GM15510 (cell line): ENCODE data around the gene NUP210.

Experiments used
- POLR2A ChIP-seq: IDR thresholded peaks from 3 replicates; pipeline ENCODE4 v1.6.1; 2011; ENCODE audit warnings: borderline replicate concordance; ENCODE audit not compliant: insufficient read length; ENCODE audit errors: extremely low read depth

Gene NUP210

DNA sequence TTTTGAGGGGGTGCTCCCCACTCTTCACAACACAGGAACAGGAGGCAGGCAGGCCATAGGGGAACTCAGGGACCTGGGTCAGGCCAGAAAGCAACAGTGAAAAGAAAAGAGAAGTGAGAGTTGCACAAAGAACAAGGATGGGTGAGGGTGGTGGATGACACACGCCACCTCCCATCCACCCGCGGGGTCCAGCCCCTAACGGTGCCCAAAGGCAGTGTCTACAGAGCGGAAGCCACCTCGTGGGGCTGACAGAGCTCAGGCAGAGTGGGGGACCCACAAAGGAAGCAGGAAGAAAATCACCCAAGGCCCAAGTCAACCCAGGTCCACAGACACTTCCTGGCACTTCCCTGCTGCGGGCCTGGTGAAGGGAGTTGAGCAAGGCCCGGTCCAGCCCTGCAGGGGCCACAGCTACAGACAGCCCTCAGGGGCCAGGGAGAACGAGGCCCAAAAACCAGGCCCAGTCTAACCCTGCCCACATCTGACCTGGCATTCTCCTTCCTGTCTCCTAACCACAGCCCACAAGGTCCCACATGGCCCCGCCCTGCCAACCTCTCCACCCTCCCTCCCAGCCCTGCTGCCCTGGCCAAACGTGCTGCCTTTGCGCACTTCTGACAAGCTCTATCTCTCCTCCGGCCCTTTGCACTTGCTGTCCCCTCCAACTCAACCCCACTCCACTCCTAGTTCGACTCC is 5.9 kb downstream of the NUP210 start:
- peak; percentile 28 for TF ChIP-seq POLR2A

DNA sequence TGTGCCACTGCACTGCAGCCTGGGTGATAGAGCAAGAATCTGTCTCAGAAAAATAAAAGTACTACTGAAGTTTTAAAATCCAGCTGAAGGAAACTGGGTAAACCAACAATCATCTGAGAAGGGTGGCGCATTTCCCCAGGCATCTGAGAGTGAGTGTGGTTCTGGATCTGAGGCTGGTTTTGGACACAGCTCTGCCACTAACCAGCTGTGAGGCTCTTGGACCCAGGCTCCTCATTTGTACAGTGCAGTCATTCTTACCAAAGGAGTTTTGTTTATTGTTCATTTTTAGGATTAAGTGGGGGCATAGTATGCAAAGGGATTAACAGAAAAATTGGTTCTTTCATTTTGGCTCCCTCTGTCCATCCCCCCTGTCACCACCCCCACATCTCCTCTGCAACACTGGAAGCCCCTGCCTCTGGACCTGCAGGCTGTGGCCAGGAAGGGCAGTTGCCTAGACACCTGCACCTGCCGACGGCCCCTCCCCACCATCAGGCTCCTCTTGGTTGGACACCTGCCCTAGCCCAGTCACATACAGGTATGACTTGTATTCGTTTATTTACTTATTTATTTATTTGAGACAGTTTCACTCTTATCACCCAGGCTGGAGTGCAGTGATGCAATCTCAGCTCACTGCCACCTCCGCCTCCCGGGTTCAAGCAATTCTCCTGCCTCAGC is 8.8 kb downstream of the NUP210 start:
- TF ChIP-seq POLR2A, result no peak

DNA sequence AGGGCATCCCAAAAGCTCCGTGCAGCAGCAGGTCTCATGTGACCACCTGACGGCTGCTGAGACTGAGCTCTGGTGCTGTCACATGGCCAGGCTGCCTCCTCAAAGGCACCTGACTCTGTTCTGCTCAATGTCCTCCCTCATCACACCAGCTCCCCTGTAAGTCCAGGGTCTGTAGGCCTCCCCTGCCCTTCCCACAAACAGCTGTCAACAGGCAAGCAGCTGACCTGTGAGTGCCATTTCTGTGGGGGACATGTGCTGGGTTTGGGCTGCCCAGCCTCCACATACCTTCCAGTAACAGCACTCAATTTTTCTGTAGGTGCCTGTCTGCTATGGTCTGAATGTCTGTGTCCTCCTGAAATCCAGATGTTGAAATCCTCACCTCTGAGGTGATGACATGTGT is 11.2 kb downstream of the NUP210 start:
- no peak for TF ChIP-seq POLR2A

DNA sequence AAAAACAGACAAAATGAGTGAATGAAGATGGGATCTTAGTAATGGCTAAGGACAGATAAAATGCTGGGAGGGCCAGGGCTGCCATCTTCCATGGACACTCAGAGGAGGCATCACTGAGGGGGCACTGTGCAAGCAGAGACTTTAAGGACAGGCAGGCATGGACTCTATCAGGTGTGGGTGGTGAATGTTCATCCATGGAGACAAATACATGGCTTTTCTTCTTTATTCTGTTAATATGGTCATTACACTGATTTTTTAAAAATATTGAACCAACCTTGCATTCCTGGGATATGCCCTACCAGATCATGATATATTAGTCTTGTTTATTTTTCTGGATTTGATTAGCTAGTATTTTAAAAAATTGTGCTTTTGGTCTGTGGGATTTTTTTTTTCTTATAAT is 12.2 kb downstream of the NUP210 start:
- no peak for TF ChIP-seq POLR2A

DNA sequence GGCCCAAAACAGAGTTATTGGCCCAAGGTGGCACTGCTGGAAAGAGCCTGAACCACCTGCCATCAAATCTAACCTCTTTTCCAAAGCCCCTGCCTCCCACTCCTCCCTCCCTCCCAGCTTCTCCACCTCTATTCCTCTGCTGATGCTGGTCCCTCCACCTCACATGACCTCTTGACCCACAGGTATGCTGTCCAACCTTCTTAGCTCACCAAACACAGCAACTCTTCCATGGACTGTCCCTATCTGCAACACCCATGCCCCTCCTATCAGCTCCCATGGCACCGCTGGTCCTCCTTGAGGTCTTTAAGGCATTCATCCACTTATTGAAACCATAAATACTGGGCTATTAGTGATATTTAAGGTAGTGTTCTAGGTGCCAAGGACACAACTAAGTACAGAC is 12.6 kb downstream of the NUP210 start:
- no peak for TF ChIP-seq POLR2A

DNA sequence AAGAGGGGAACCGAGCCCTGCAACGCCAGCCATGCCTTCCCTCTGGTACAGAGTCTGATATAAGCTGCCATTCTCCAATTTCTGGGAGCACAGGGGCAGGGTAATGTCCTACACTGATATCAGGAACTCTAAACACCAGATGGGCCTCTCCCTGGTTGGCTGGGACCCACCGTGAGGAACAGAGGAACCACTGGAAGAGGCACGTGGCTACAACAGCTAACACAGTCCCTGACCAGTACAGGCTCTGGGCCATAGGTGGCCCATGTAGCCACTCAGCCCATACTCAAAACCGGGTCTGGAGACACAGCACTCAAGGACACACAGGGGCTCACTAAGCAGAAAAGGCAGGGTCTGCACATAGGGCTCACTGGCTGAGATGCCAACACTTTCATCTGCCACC is 13.9 kb downstream of the NUP210 start:
- TF ChIP-seq POLR2A, result no peak

DNA sequence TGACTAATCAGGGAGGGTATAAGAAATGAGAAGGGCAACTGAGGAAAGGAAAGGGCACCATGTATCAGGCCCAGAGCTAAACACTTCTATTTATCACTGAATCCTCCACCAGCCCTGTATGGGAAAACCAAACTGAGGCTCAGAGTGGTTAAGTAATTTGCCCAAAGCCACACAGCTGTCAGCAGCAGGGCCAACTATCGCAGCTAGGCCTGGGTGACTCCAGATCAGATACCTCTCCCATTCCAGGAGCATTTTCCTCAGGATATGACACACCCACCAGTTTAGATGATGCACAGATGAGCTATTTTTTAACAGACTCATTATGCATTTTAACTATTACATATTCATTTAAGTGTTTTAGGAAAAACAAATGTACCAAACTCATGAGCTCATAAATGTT is 14.5 kb downstream of the NUP210 start:
- TF ChIP-seq POLR2A, result no peak

DNA sequence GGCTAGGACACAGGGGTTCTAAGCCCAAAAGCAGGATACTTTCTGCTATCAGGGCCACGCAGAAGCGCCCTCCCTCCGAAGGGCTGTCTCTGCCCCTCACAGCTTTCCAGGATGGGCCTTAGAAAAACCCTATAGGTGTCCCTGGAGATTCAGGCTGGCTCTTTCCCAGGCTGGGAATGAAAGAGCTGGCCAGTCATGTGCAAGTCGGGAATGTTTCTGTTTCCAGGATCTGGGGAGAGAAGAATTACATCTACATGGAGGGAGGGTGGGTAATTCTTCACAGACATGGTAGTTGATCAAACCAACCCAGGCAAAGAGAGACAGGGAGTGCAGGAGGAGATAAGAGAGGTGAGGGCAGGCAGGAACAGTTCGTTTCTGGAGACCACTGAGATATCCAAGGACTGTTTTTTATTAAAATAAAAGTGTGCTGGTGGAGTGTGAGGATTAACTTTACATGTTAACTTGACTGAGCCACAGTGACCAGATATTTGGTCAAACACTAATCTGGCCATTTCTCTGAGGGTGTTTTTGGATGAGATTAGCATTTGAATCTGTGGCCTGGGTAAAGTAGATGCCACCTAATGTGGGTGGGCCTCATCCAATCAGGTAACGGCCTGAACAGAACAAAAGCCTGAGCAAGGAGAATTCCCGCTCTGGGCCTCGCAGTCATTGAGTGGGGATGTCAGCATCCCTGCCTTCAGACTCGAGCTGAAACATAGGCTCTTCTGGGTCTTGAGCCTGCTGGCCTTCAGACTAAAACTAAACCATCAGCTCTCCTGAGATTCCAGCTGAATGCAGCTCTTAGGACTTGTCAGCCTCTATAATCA is 15.3 kb downstream of the NUP210 start:
- no peak for TF ChIP-seq POLR2A

DNA sequence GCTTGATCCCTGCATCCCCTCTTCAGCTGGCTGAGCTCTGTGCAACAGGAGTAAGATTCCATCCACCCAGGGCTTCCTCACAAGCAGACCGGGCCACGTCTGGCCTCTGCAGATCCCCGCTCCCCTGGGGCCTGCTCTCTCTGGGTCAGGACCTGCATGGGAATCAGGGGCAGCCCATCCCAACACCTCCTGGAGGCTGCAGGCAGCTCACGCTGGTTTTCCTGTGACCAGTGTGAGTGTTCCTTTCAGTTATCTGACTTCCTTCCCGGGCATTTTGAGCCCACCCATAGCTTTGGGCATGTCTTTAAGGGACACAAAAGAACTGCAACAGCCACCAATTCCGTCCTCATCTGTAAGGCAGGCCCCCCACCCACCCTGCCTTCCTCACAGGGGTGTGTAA is 16.3 kb downstream of the NUP210 start:
- TF ChIP-seq POLR2A, result no peak

DNA sequence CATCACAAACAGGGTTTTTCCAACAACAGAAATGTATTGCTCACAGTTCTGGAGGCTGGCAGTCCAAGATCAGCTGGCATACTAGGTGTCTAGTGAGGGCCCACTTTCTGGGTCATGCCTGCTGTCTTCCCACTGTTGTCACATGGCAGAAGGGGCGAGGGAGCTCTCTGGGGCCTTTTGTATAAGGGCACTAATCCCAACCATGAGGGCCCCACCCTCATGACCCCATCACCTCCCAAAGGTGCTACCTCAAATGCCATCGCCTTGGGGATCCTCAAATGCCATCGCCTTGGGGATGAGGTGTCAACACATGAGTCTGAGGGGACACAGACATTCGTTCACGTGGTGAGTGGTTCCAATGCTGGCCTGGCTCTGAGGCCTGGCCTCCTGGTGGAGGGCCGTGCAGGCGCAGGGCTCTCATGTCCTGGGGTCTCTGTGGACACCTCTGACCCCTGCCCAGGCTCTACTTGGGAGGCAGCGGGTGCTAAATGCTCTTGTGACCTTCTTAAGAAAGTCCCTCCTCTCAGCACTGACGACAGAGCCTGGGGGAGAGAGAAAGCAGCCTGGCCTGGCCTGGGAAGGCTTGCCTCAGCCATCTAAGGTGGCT is 16.8 kb downstream of the NUP210 start:
- TF ChIP-seq POLR2A, result no peak

DNA sequence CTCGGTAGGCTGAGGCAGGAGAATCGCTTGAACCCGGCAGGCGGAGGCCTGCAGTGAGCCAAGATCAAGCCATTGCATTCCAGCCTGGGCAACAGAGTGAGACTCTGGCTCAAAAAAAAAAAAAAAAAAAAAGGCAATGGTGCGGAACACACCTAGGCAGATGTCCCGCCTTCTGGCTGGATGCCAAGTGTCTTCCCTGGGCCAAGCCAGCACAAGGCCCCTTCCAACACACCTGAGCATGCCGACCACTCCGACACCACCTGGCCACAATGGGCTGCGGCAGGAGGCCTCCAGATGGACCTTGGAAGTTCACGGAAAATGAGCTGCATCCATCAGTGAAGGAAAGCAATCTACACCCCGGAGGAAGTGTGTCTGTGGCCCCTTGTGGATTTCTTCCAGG is 19.0 kb downstream of the NUP210 start:
- TF ChIP-seq POLR2A, result no peak

DNA sequence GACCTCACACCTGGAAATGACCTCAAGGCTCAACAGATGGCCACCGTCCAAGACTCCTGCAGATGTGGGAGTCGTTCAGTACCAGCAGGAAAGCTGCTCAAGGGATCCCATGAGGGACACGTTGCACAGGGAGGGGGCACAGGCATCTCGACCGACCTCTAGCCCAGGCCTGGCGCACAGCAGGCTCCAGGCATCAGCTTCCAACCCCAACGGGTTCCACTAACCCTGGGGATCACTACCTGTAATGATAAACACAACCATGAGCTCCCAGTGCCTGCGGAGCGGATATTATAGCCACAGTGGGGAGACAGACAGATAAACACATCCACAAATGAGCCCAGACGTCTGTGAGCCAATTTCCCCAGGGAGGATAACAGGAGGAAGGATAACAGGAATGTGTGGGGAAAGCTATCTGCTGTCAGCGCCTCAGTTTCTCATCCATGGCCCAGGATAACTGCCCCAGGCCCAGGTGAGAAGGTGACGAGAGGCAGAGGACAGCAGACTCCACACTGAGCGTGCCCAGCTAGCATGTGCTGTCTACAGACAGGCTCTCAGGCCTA is 19.9 kb downstream of the NUP210 start:
- TF ChIP-seq POLR2A, result no peak

DNA sequence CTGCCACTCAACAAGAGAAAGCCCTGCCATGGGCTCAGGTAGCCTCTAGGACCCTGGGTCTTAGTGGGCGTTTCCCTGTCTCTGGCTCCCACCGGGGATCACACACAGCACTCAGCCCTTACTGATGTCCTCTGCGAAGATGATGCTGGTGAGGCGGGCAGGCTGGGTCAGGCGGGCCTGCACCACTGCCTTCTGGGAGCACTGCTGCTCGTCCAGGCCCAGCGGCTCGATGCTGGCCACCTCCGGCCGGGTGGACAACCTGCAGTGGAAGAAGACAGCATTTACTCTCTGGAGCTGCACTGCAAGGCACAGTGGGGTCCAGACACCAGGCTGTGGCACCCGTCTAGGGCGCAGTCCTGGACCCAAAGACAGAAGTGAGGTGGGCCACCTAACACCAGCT is 20.5 kb downstream of the NUP210 start:
- TF ChIP-seq POLR2A, result no peak

DNA sequence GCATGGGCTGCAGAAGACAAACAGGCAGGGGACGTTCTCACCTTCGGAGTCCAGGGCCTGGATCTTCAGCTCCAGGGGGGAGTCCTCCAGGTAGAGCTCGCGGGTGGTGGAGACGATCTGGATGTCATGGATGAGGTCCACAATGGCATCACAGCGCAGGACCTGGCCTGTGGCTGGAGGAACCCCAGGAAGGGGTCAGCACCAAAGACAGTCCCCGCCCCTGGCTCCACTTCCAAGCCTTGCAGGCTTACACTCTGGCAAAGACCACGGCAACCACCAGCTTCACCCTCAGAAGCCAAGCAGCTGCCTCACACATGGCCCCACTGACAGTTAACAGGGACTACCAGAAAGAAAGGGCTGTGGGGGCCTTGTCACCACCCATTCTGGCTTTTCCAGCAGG is 22.8 kb downstream of the NUP210 start:
- TF ChIP-seq POLR2A, result no peak

DNA sequence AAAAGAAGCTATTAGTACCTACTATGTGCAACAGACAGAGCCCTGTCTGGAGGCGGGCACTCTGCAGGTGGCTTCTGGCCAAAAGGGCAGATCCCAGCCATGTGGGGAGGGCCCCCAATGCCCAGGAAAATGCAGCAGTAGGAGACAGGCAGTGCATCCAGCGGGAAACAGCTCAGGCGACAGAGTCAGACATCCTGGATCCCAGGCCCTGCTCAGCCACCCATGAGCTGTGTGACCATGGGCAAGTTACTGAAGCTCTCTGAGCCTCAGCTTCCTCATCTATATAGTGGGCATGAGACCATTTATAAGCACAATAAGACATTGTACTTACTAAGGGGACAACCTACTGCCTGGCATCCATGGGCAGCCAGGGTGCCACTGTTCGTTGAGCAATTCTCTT is 25.8 kb downstream of the NUP210 start:
- no peak for TF ChIP-seq POLR2A
